ENCODE data around the gene SHANK2.

DNA sequence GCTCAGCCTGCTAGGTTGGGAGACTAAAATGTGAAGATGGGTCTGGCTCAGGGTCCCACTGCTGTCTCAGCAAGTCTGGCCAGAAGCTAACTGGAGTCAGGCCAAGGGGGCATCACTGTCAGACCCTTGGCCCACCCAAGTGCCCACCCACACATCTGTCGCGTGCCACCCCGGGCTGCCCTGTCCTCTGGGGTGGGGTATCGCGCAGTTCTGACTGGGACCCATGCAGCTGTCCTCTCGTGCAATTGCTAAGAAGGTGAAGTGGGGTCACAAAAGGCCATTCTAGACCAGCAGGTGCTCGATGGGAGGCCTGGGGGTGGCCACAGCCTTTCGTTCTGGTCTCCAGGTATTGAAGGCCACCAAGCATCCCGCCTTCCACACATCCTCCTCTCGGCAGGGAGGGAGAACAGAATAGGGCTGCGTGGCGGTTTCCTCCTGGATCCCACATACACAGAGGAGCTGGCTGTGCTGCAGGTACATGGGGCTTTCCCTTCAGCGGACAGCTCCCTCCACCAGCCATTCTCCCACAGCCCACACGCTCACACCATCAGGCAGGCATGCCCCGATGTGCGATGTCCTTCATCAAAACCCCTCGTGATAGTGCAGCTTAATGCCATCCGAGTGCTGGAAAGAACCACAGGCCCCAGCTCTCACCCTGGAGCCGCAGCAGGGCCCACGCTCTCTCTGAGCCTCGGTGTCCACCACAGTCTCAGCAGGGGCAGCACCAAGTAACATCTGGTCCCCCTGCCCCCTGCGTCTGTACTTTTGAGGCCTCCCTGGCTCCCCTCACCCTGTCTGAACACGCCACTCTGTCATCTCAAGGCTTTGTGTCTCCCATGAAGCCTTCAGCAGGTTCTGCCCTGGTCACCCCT is 37.6 kb downstream of the SHANK2 start:
- TF ChIP-seq CEBPB (IDR thresholded peaks at IDR 0.05) (no peak), EP300 (IDR thresholded peaks at IDR 0.05; ENCODE audit: borderline replicate concordance) (no peak), RAD21 (IDR thresholded peaks at IDR 0.05; ENCODE audit: low read depth) (no peak), ZBTB7A (IDR thresholded peaks at IDR 0.05; ENCODE audit: low read depth) (no peak), YY1 (IDR thresholded peaks at IDR 0.05; ENCODE audit: low read depth) (no peak), NFIC (IDR thresholded peaks at IDR 0.05) (no peak), EGR1 (IDR thresholded peaks at IDR 0.05) (no peak), CREB1 (IDR thresholded peaks at IDR 0.05; ENCODE audit: low read depth) (no peak)
- TF ChIP-seq, protein P1, sequence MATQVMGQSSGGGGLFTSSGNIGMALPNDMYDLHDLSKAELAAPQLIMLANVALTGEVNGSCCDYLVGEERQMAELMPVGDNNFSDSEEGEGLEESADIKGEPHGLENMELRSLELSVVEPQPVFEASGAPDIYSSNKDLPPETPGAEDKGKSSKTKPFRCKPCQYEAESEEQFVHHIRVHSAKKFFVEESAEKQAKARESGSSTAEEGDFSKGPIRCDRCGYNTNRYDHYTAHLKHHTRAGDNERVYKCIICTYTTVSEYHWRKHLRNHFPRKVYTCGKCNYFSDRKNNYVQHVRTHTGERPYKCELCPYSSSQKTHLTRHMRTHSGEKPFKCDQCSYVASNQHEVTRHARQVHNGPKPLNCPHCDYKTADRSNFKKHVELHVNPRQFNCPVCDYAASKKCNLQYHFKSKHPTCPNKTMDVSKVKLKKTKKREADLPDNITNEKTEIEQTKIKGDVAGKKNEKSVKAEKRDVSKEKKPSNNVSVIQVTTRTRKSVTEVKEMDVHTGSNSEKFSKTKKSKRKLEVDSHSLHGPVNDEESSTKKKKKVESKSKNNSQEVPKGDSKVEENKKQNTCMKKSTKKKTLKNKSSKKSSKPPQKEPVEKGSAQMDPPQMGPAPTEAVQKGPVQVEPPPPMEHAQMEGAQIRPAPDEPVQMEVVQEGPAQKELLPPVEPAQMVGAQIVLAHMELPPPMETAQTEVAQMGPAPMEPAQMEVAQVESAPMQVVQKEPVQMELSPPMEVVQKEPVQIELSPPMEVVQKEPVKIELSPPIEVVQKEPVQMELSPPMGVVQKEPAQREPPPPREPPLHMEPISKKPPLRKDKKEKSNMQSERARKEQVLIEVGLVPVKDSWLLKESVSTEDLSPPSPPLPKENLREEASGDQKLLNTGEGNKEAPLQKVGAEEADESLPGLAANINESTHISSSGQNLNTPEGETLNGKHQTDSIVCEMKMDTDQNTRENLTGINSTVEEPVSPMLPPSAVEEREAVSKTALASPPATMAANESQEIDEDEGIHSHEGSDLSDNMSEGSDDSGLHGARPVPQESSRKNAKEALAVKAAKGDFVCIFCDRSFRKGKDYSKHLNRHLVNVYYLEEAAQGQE (IDR thresholded peaks at IDR 0.05; ENCODE audit: low read depth) = no peak
- TF ChIP-seq, protein P2, sequence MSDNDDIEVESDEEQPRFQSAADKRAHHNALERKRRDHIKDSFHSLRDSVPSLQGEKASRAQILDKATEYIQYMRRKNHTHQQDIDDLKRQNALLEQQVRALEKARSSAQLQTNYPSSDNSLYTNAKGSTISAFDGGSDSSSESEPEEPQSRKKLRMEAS (IDR thresholded peaks at IDR 0.05) = no peak
- TF ChIP-seq, protein P3, sequence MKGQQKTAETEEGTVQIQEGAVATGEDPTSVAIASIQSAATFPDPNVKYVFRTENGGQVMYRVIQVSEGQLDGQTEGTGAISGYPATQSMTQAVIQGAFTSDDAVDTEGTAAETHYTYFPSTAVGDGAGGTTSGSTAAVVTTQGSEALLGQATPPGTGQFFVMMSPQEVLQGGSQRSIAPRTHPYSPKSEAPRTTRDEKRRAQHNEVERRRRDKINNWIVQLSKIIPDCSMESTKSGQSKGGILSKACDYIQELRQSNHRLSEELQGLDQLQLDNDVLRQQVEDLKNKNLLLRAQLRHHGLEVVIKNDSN (IDR thresholded peaks at IDR 0.05) = no peak
